ENCODE measurements around the gene TMEM213.

- TF ChIP-seq CTCF (IDR thresholded peaks at IDR 0.05) (no peak), EZH2 (IDR thresholded peaks at IDR 0.05) (no peak)
Observed at GRCh38 chr7:138825049-138825721, 27.4 kb downstream of the TMEM213 start.

Measured in neural progenitor cell (in vitro differentiated cells).